Right hindlimb (tissue), 1 donor: ENCODE data around the gene TMEM214.
A peak's percentile ranks its signal among the peaks of the same experiment; 100 is the strongest.

ENCODE experiments used
- DNase-seq: peaks from one replicate; pipeline ENCODE4 v3.0.0-alpha.2; 2018

TMEM214 gene

GRCh38 chr2:27032495-27033252 is at the start of gene TMEM214:
TSS of gene TMEM214 (plus strand) at chr2:27032965. CDS start at chr2:27033016, 51 bp downstream.
- DNase-seq = peak; percentile 94

- DNase-seq = no peak
Measured at GRCh38 chr2:26983746-26984145, 49.0 kb upstream of the TMEM214 start.

GRCh38 chr2:26985807-26986206 is 47.0 kb upstream of the TMEM214 start:
- DNase-seq = no peak

- DNase-seq = no peak
Measured at GRCh38 chr2:26986576-26986975, 46.2 kb upstream of the TMEM214 start.

GRCh38 chr2:26988058-26988860 is 44.5 kb upstream of the TMEM214 start:
- no peak for DNase-seq

- no peak for DNase-seq
Measured at GRCh38 chr2:26989156-26989555, 43.6 kb upstream of the TMEM214 start.

- DNase-seq = no peak
Measured at GRCh38 chr2:26991717-26992116, 41.0 kb upstream of the TMEM214 start.

- no peak for DNase-seq
Measured at GRCh38 chr2:26993768-26994167, 39.0 kb upstream of the TMEM214 start.

GRCh38 chr2:26994983-26995382 is 37.8 kb upstream of the TMEM214 start:
- DNase-seq = no peak

- no peak for DNase-seq
Measured at GRCh38 chr2:26997394-26997793, 35.4 kb upstream of the TMEM214 start.

GRCh38 chr2:26998323-26998722 is 34.4 kb upstream of the TMEM214 start:
- no peak for DNase-seq

- DNase-seq = no peak
Measured at GRCh38 chr2:27000228-27000627, 32.5 kb upstream of the TMEM214 start.

GRCh38 chr2:27000995-27001394 is 31.8 kb upstream of the TMEM214 start:
- DNase-seq = no peak

GRCh38 chr2:27001950-27002349 is 30.8 kb upstream of the TMEM214 start:
- no peak for DNase-seq

- no peak for DNase-seq
Measured at GRCh38 chr2:27003007-27003406, 29.8 kb upstream of the TMEM214 start.

GRCh38 chr2:27003857-27004256 is 28.9 kb upstream of the TMEM214 start:
- DNase-seq = no peak

- no peak for DNase-seq
Measured at GRCh38 chr2:27006602-27007415, 26.0 kb upstream of the TMEM214 start.

- DNase-seq = no peak
Measured at GRCh38 chr2:27007416-27008374, 25.1 kb upstream of the TMEM214 start.

- DNase-seq = no peak
Measured at GRCh38 chr2:27008678-27009077, 24.1 kb upstream of the TMEM214 start.

GRCh38 chr2:27009083-27009482 is 23.7 kb upstream of the TMEM214 start:
- DNase-seq = no peak

- no peak for DNase-seq
Measured at GRCh38 chr2:27009716-27010115, 23.0 kb upstream of the TMEM214 start.

- DNase-seq = no peak
Measured at GRCh38 chr2:27010139-27010538, 22.6 kb upstream of the TMEM214 start.
